SK-N-MC (cell line): Measurements from ENCODE around the gene EXOSC6.
"Not testable (repeated sequence)": the region's sequence is repeated elsewhere in the genome, so short reads cannot be mapped to it uniquely, and the experiment has no call there.

Experiments
- EZH2 ChIP-seq: fragments of 200-600 bp; sonication (generic); IDR thresholded peaks from one replicate; pipeline ENCODE4 v1.6.1; 2017; ENCODE audit warnings: antibody characterized with exemption
- POLR2AphosphoS5 ChIP-seq: IDR thresholded peaks from 2 replicates; pipeline ENCODE4 v1.6.1; 2012; ENCODE audit warnings: mild to moderate bottlenecking, low read depth, low read length, borderline replicate concordance

- not testable (repeated sequence) for TF ChIP-seq EZH2, POLR2AphosphoS5
These were observed 51.7 kb downstream of the EXOSC6 start for GRCh38 chr16:70200063-70200462.
